ENCODE data around the gene ROCK2. TPM values are rescaled to one million over a fixed set of nuclear protein-coding genes. Genes with fewer than 3 reads are reported as not detected.
A peak's percentile ranks its signal among the peaks of the same experiment; 100 is the strongest.
"Not testable (repeated sequence)": the region's sequence is repeated elsewhere in the genome, so short reads cannot be mapped to it uniquely, and the experiment has no call there.

Gene ROCK2
- total and polyA plus RNA-seq, 4 donors = 19.2 to 119 (median 59.2) TPM

DNA sequence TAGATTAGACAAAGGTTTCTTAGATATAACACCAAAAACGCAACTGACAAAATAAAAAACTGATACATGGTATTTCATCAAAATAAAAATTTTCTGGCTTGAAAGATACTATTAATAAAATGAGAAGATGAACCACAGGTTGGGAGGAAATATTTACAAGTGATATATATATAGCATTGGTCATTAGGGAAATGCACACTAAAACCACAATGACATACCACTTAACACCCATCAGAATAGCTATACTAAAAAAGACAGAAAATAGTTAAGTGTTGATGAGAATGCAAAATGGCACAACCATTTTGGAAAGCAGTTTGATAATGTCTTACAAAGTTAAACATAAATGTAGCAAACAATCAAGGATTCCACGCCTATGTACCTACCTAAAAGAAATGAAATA lies 105.3 kb downstream of the ROCK2 start:
- Histone ChIP-seq H3K27me3 (ENCODE audit: control insufficient read depth in 1 of 2, insufficient read depth in 2 of 2, low read length in 1 of 2) (no peaks in the 10 kb centered on the region), H3K36me3 (ENCODE audit: control insufficient read depth in 1 of 2, insufficient read depth in 2 of 2, low read length in 1 of 2) (no peaks in the 10 kb centered on the region), H3K27ac (ENCODE audit: low read depth in 1 of 2, low read length in 2 of 2) (no peak overlapping the region), H3K4me1 (ENCODE audit: control insufficient read depth in 1 of 2, insufficient read depth in 2 of 2, low read length in 2 of 2) (no peaks in the 10 kb centered on the region), H3K4me3 (ENCODE audit: low read length in 2 of 2) (no peak overlapping the region), H3K9me3 (ENCODE audit: control insufficient read depth, low read length) (no peaks in the 10 kb centered on the region)
- DNase-seq = no peak
- WGBS, 2 donors = 95 to 99% methylated on average over 2 of the region's 2 CpGs
- intact Hi-C loops (cut with DNase I) = loop anchor here (5.0 to 10.0 kb wide), 2 partner anchors 103 to 106 kb away; partner anchors contain the start of gene ROCK2 (in 2 of the 2)
- no peak for ATAC-seq (ENCODE audit: low FRiP score)

DNA sequence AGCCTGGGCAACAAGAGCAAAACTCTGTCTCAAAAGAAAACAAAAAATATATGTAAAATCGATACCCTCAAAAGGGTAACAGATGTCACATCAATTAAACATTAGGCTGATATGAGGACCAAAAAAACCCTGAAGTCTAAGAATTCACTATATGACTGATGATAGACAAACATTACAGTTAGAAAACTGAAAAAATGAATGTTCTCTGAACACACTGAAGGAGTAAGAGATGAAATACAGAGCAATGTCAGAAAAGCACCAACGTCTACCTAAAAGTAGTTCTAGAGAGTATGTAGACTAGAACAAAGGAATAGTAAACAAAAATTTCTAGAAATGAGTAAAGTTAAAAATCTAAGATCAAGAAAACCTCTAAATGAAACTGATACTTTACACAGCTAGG lies 107.3 kb downstream of the ROCK2 start:
- ATAC-seq (ENCODE audit: low FRiP score) (no peak), DNase-seq (no peak)
- Histone ChIP-seq H3K4me1 (ENCODE audit: control insufficient read depth in 1 of 2, insufficient read depth in 2 of 2, low read length in 2 of 2) (no peaks in the 10 kb centered on the region), H3K27me3 (ENCODE audit: control insufficient read depth in 1 of 2, insufficient read depth in 2 of 2, low read length in 1 of 2) (no peaks in the 10 kb centered on the region), H3K27ac (ENCODE audit: low read depth in 1 of 2, low read length in 2 of 2) (no peak overlapping the region), H3K9me3 (ENCODE audit: control insufficient read depth, low read length) (no peaks in the 10 kb centered on the region), H3K4me3 (ENCODE audit: low read length in 2 of 2) (no peak overlapping the region), H3K36me3 (ENCODE audit: control insufficient read depth in 1 of 2, insufficient read depth in 2 of 2, low read length in 1 of 2) (no peaks in the 10 kb centered on the region)
- 28 to 30% methylated on average over 2 of the region's 2 CpGs for WGBS, 2 donors
- intact Hi-C loops (cut with DNase I) = loop anchor here (5.0 to 10.0 kb wide), 2 partner anchors 105 to 108 kb away; partner anchors contain the start of gene ROCK2 (in 2 of the 2)

DNA sequence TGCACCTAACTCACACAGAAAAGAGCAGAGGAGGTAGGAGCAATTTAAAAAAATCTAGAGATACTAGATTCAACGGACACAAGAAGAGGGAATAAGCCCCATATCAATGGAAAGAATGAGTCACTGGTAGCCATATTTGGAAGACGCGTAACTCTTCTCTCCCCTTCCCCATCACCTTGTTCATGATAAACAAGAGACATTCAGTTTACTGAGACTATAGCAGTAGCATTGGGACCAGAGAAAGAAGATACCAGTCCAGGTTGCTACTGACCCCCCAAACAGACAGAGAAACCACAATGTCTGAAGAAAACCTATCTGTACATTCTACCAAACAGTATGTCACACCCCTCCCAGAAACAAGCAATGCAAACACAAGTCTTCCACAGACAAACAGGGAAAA lies 108.1 kb downstream of the ROCK2 start:
- no peak for DNase-seq
- no peak for ATAC-seq (ENCODE audit: low FRiP score)
- Histone ChIP-seq H3K27ac (ENCODE audit: low read depth in 1 of 2, low read length in 2 of 2) (no peak overlapping the region), H3K27me3 (ENCODE audit: control insufficient read depth in 1 of 2, insufficient read depth in 2 of 2, low read length in 1 of 2) (no peaks in the 10 kb centered on the region), H3K4me3 (ENCODE audit: low read length in 2 of 2) (no peak overlapping the region), H3K4me1 (ENCODE audit: control insufficient read depth in 1 of 2, insufficient read depth in 2 of 2, low read length in 2 of 2) (no peaks in the 10 kb centered on the region), H3K36me3 (ENCODE audit: control insufficient read depth in 1 of 2, insufficient read depth in 2 of 2, low read length in 1 of 2) (no peaks in the 10 kb centered on the region), H3K9me3 (ENCODE audit: control insufficient read depth, low read length) (no peaks in the 10 kb centered on the region)
- intact Hi-C loops (cut with DNase I) = loop anchor here (5.0 to 10.0 kb wide), 2 partner anchors 106 to 108 kb away; partner anchors contain the start of gene ROCK2 (in 2 of the 2)
- WGBS, 2 donors = 63 to 68% methylated on average over 3 of the region's 3 CpGs

DNA sequence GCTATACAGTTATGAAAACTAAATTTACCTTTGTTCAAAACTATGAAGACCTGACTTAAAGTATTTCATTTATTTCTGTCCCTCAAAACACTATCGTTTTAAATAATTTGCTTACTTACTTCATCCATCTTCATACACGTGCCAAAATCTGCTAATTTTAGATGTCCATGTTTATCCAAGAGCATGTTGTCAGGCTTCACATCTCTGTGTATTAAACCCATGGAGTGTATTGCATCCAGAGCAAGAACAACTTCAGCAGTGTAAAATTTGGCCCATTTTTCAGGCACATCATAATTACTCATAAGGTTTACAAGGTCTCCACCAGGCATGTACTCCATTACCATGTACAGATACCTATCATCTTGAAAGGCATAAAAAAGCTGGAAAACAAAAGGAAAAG lies 108.9 kb downstream of the ROCK2 start:
- DNase-seq = no peak
- Histone ChIP-seq H3K9me3 (ENCODE audit: control insufficient read depth, low read length) (no peaks in the 10 kb centered on the region), H3K27ac (ENCODE audit: low read depth in 1 of 2, low read length in 2 of 2) (no peak overlapping the region), H3K4me1 (ENCODE audit: control insufficient read depth in 1 of 2, insufficient read depth in 2 of 2, low read length in 2 of 2) (no peaks in the 10 kb centered on the region), H3K36me3 (ENCODE audit: control insufficient read depth in 1 of 2, insufficient read depth in 2 of 2, low read length in 1 of 2) (no peaks in the 10 kb centered on the region), H3K4me3 (ENCODE audit: low read length in 2 of 2) (no peak overlapping the region), H3K27me3 (ENCODE audit: control insufficient read depth in 1 of 2, insufficient read depth in 2 of 2, low read length in 1 of 2) (no peaks in the 10 kb centered on the region)
- ATAC-seq (ENCODE audit: low FRiP score) = no peak
- intact Hi-C loops (cut with DNase I) = loop anchor here (2.0 to 10.0 kb wide), 3 partner anchors 107 to 177 kb away; partner anchors contain the start of gene ROCK2 (in 2 of the 2)
- WGBS, 2 donors = 2 to 9% methylated on average over 2 of the region's 2 CpGs

DNA sequence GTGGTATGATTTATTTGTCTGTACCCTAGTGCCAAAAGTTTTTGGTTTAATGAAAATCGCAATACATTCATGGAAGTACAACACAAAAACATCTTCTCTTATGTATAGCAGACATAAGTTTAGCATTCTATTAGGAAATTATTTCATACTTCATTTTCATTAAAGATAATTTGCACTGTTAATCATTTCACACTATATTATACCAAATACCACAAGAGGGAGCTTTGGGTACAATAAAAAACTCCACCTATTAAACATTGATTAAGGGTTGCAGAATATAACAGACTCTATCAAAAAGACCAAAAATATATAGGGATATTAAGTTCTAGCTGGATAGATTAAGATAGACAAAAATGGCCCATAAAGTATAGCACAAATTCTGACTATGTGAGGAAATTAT lies 110.1 kb downstream of the ROCK2 start:
- no peak overlapping the region for H3K27ac ChIP-seq (ENCODE audit: low read depth in 1 of 2, low read length in 2 of 2)
- no peaks in the 10 kb centered on the region for H3K4me1 ChIP-seq (ENCODE audit: control insufficient read depth in 1 of 2, insufficient read depth in 2 of 2, low read length in 2 of 2)
- ATAC-seq (ENCODE audit: low FRiP score) (peak; percentile 59), DNase-seq (no peak)
- H3K9me3 ChIP-seq (ENCODE audit: control insufficient read depth, low read length) = no peaks in the 10 kb centered on the region
- no peaks in the 10 kb centered on the region for H3K36me3 ChIP-seq (ENCODE audit: control insufficient read depth in 1 of 2, insufficient read depth in 2 of 2, low read length in 1 of 2)
- H3K4me3 ChIP-seq (ENCODE audit: low read length in 2 of 2) = no peak overlapping the region
- 27 to 39% methylated on average over 1 of the region's 1 CpG for WGBS, 2 donors
- intact Hi-C loops (cut with DNase I) = loop anchor here (1.0 to 10.0 kb wide), 3 partner anchors 110 to 178 kb away; partner anchors contain the start of gene ROCK2 (in 1 of the 2)
- H3K27me3 ChIP-seq (ENCODE audit: control insufficient read depth in 1 of 2, insufficient read depth in 2 of 2, low read length in 1 of 2) = no peaks in the 10 kb centered on the region

DNA sequence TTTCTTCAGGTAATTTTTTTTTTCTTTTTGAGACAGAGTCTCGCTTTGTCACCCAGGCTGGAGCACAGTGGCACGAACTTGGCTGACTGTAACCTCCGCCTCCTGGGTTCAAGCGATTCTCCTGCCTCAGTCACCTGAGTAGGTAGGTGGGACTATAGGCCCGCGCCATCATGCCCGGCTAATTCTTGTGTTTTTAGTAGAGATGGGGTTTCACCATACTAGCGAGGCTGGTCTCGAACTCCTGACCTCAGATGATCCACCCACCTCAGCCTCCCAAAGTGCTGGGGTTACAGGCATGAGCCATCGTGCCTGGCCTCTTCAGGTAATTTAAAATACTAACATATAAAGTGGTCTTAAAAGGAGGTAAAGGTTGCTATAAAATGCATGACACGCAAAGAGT lies 113.2 kb downstream of the ROCK2 start:
- intact Hi-C loops (cut with DNase I) = loop anchor here in 1 of 2 donors (10.0 kb wide), 1 partner anchor 114 kb away; the partner anchor contains the start of gene ROCK2

DNA sequence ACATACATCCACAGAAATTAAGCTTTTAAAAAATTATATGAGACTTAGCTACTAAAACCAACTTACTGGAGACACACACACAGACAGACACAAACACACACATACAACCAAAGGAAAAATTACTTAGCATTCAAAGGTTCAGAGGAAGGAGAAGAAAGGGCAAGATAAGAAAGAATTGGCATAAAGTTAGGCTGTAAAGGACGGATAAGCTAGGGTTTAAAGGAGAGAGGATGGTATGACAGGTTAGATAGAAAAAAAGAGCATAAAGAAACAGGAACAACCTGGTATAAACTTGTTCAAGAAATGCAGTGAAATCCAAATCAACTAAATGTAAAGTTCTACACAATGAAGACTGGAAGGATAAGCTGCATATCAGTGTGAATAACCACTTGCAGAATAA lies 115.7 kb downstream of the ROCK2 start:
- Histone ChIP-seq H3K27me3 (ENCODE audit: control insufficient read depth in 1 of 2, insufficient read depth in 2 of 2, low read length in 1 of 2) (no peaks in the 10 kb centered on the region), H3K27ac (ENCODE audit: low read depth in 1 of 2, low read length in 2 of 2) (no peak overlapping the region), H3K36me3 (ENCODE audit: control insufficient read depth in 1 of 2, insufficient read depth in 2 of 2, low read length in 1 of 2) (no peaks in the 10 kb centered on the region), H3K4me3 (ENCODE audit: low read length in 2 of 2) (no peak overlapping the region), H3K4me1 (ENCODE audit: control insufficient read depth in 1 of 2, insufficient read depth in 2 of 2, low read length in 2 of 2) (peaks cover 0 to 3% of the 10 kb centered on the region in 2 donors), H3K9me3 (ENCODE audit: control insufficient read depth, low read length) (no peaks in the 10 kb centered on the region)
- intact Hi-C loops (cut with DNase I) = no loop called here
- no peak for DNase-seq
- 44 to 48% methylated on average over 1 of the region's 1 CpG for WGBS, 2 donors
- no peak for ATAC-seq (ENCODE audit: low FRiP score)

More for the DNA sequence above, 113.2 kb downstream of the ROCK2 start:
- not testable (repeated sequence) for H3K36me3 ChIP-seq (ENCODE audit: control insufficient read depth in 1 of 2, insufficient read depth in 2 of 2, low read length in 1 of 2); H3K4me1 ChIP-seq (ENCODE audit: control insufficient read depth in 1 of 2, insufficient read depth in 2 of 2, low read length in 2 of 2); H3K9me3 ChIP-seq (ENCODE audit: control insufficient read depth, low read length); H3K27ac ChIP-seq (ENCODE audit: low read depth in 1 of 2, low read length in 2 of 2); H3K27me3 ChIP-seq (ENCODE audit: control insufficient read depth in 1 of 2, insufficient read depth in 2 of 2, low read length in 1 of 2); H3K4me3 ChIP-seq (ENCODE audit: low read length in 2 of 2); ATAC-seq (ENCODE audit: low FRiP score); DNase-seq
- WGBS, 2 donors = 90 to 91% methylated on average over 11 of the region's 11 CpGs

DNA sequence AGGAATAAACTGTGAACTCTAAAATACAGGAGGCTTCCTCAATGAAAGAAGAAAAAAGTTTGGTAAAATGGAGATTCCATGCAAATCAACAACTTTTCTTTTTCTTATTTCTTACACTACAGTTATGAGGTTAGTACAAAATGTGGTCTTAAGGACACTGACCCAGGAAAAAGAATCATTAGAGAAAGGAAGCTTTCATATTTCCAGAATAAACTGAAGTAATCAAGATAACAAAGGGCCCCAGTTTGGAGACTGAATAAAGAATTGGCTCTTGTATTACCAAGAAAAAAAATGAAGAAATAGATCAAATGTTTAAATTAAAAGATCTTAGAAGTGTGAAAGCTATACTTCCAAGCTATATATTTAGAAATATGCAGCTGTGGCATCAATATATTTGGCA lies 116.8 kb downstream of the ROCK2 start:
- Histone ChIP-seq H3K4me1 (ENCODE audit: control insufficient read depth in 1 of 2, insufficient read depth in 2 of 2, low read length in 2 of 2) (peaks cover 0 to 3% of the 10 kb centered on the region in 2 donors), H3K4me3 (ENCODE audit: low read length in 2 of 2) (no peak overlapping the region), H3K27me3 (ENCODE audit: control insufficient read depth in 1 of 2, insufficient read depth in 2 of 2, low read length in 1 of 2) (no peaks in the 10 kb centered on the region), H3K36me3 (ENCODE audit: control insufficient read depth in 1 of 2, insufficient read depth in 2 of 2, low read length in 1 of 2) (no peaks in the 10 kb centered on the region), H3K9me3 (ENCODE audit: control insufficient read depth, low read length) (no peaks in the 10 kb centered on the region), H3K27ac (ENCODE audit: low read depth in 1 of 2, low read length in 2 of 2) (no peak overlapping the region)
- ATAC-seq (ENCODE audit: low FRiP score) = no peak
- intact Hi-C loops (cut with DNase I) = no loop called here
- DNase-seq = no peak

DNA sequence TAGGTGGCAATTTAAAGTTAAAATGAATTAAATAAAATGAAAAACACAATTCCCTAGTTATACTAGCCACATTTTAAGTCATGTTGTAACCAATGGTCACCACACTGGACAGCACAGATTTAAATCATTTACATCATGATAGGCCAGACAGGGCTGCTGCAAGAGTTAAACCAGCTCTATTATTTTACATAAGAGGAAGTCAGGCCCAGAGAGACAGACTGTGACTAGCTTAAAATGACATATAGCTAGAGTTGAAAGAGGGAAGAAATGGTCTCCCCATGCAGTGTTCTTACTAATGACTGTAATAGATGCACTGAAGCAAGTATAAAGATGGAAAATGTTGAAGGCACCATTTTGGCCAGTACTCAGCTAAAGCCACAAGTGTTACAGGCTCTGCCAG lies 119.5 kb downstream of the ROCK2 start:
- peaks cover 0 to 3% of the 10 kb centered on the region in 2 donors for H3K4me1 ChIP-seq (ENCODE audit: control insufficient read depth in 1 of 2, insufficient read depth in 2 of 2, low read length in 2 of 2)
- intact Hi-C loops (cut with DNase I) = no loop called here
- no peak for ATAC-seq (ENCODE audit: low FRiP score)
- H3K27me3 ChIP-seq (ENCODE audit: control insufficient read depth in 1 of 2, insufficient read depth in 2 of 2, low read length in 1 of 2) = no peaks in the 10 kb centered on the region
- no peak overlapping the region for H3K27ac ChIP-seq (ENCODE audit: low read depth in 1 of 2, low read length in 2 of 2)
- H3K36me3 ChIP-seq (ENCODE audit: control insufficient read depth in 1 of 2, insufficient read depth in 2 of 2, low read length in 1 of 2) = peaks cover 0 to 1% of the 10 kb centered on the region in 2 donors
- H3K4me3 ChIP-seq (ENCODE audit: low read length in 2 of 2) = no peak overlapping the region
- no peak for DNase-seq
- no peaks in the 10 kb centered on the region for H3K9me3 ChIP-seq (ENCODE audit: control insufficient read depth, low read length)
